K562 treated with DMSO at 1 percent for 4 hours (cell line): ENCODE measurements around the gene USPL1. TPM values are rescaled to one million over a fixed set of nuclear protein-coding genes. Genes with fewer than 3 reads are reported as not detected.

Experiments
- total RNA-seq: library from RNA; unstranded; fragments of 300-600 nt; gene quantifications from 2 replicates; pipeline ENCODE4 v1.2.3, GENCODE V29; 2022; ENCODE audit not compliant: insufficient read depth

The USPL1 gene
- total RNA-seq = 4.3 and 7.1 TPM in 2 replicates

DNA sequence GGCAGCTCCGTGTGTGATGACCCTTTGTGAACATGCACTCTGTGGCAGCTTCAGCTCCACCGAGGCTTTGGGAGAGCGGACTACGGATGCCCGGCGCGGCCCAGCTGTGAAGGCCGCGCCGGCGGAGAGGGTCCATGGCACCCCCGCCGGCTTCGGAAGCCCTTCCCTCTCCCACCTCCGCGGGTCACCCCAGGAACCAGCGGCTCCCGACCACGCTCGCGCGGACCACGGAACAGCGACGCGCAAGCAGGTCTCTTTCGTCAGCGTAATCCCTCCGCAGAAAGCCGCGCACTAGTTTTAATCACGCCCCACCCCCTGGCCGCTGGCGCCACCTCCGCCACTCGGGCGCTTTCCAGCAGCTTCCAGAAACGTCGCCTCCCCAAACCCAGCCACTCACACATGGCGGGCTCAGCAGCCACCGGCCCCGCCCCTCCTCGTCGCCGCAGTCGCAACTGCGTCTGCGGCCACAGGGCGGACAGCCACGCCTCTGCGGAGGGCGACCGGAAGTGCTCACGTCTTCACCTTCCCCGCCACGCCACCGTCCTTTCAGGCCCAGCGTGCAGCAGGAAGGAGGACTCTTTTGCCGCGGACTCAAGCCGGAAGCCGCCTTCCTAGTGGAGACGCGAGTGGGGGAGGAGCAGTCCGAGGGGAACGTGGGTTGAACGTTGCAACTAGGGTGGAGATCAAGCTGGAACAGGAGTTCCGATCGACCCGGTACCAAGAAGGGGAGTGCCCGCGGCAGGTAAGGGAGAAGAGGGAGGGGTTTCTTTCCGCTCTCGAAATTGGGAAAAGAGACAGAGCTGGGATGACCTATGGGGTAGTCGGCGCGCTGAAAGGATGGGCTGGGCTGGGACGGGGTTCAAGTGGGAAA, at the start of gene USPL1:
TSS of gene USPL1 (plus strand) at position 606 of the 871 bp plus-strand sequence. CDS start 3,221 bp downstream, outside the sequence.

Other genes with a start within 250 kb of the USPL1 start
- not detected in 2 replicates for gene UBE2L5, start 195.4 kb upstream of the USPL1 start, total RNA-seq
- gene HMGB1, start 152.0 kb upstream of the USPL1 start, total RNA-seq = 311 and 328 TPM in 2 replicates
- gene ALOX5AP, start 117.6 kb downstream of the USPL1 start, total RNA-seq = not detected in 2 replicates